Liver (tissue), 3 donors: Measurements from ENCODE around the gene SH3D19.

Experiments used
- CTCF ChIP-seq: fragments of 150-350 bp; IDR thresholded peaks from 2 replicates; pipeline ENCODE4 v1.5.1; 2017; ENCODE audit warnings: improper control_type of control experiment, low read depth, low read length; ENCODE audit not compliant: missing input control
- MAX ChIP-seq: IDR thresholded peaks from 2 replicates; pipeline ENCODE4 v1.6.1; 2016; ENCODE audit warnings: antibody characterized with exemption
- RAD21 ChIP-seq, 2 donors: IDR thresholded peaks; 2 replicates each; pipeline ENCODE4 v1.6.1; 2016; ENCODE audit warnings: antibody characterized with exemption in 2 of 2, mild to moderate bottlenecking in 2 of 2
- SP1 ChIP-seq: IDR thresholded peaks from 2 replicates; pipeline ENCODE4 v1.6.1; 2018; ENCODE audit warnings: antibody characterized with exemption, mild to moderate bottlenecking
- TAF1 ChIP-seq: conservative IDR thresholded peaks from 2 replicates; pipeline ENCODE4 v1.6.1; 2016; ENCODE audit warnings: antibody characterized with exemption, mild to moderate bottlenecking
- donor health status: healthy.
- donor health status: healthy.

- TF ChIP-seq CTCF: no peak
- TF ChIP-seq RAD21 (IDR thresholded peaks at IDR 0.05): no peak
- TF ChIP-seq MAX: no peak
- TF ChIP-seq TAF1: no peak
- TF ChIP-seq SP1: no peak
These were observed 36.6 kb upstream of the SH3D19 start for GRCh38 chr4:151361966-151362365.
